PC-9 (cell line): ENCODE measurements around the gene PNMA6A. TPM values are rescaled to one million over a fixed set of nuclear protein-coding genes. Genes with fewer than 3 reads are reported as not detected.
"Not testable (repeated sequence)": the region's sequence is repeated elsewhere in the genome, so short reads cannot be mapped to it uniquely, and the experiment has no call there.

ENCODE experiments used
- BruUV-seq: library from RNA; stranded (reverse); fragments of 400-500 nt; replicated peaks from 2 replicates; lab custom pipeline; 2021; lab: Mats Ljungman, UMichigan
- CTCF ChIA-PET: fragments of 300-600 bp; sonication (Branson Sonifier 250); formaldehyde crosslinking; loops from one replicate; lab custom pipeline; 2022; ENCODE audit warnings: antibody characterized with exemption; lab: Charles Lee
- POLR2A ChIA-PET: fragments of 300-600 bp; sonication (Branson Sonifier 250); formaldehyde crosslinking; loops from one replicate; lab custom pipeline; 2022; ENCODE audit warnings: antibody characterized with exemption; ENCODE audit not compliant: unreplicated experiment; lab: Charles Lee
- DNase-seq, 2 experiments: peaks; one replicate each; pipeline versions ENCODE4 v3.0.0 to v3.0.0-alpha.2; 2015 to 2022; ENCODE audit warnings: mixed read lengths in 1 of 2
- H2AFZ ChIP-seq: fragments of 200-600 bp; sonication (generic); 2 replicates; pipeline ENCODE4 v1.8.1; 2017; ENCODE audit warnings: antibody characterized with exemption
- H3F3A ChIP-seq: fragments of 200-600 bp; sonication (generic); 2 replicates; pipeline ENCODE4 v1.8.1; 2017; ENCODE audit warnings: antibody characterized with exemption, mild to moderate bottlenecking, low read depth; ENCODE audit not compliant: insufficient read depth
- H3K27ac ChIP-seq: fragments of 200-600 bp; sonication (generic); 2 replicates; pipeline ENCODE4 v1.6.1; 2016; ENCODE audit warnings: mixed run types
- H3K27me3 ChIP-seq: fragments of 200-600 bp; sonication (generic); 2 replicates; pipeline ENCODE4 v1.6.1; 2016; ENCODE audit warnings: low read depth, mixed run types; ENCODE audit not compliant: insufficient read depth
- H3K36me3 ChIP-seq: fragments of 200-600 bp; sonication (generic); 2 replicates; pipeline ENCODE4 v1.6.1; 2016; ENCODE audit warnings: low read depth, mixed run types
- H3K4me1 ChIP-seq: fragments of 200-600 bp; sonication (generic); replicated peaks from 2 replicates; pipeline ENCODE4 v1.6.1; 2016; ENCODE audit warnings: mixed run types; ENCODE audit not compliant: insufficient read depth
- H3K4me2 ChIP-seq: fragments of 200-600 bp; sonication (generic); 2 replicates; pipeline ENCODE4 v1.6.1; 2017; ENCODE audit warnings: mixed run types
- H3K4me3 ChIP-seq: fragments of 200-600 bp; sonication (generic); 2 replicates; pipeline ENCODE4 v1.6.1; 2016; ENCODE audit warnings: mixed run types
- H3K79me2 ChIP-seq: fragments of 200-600 bp; sonication (generic); 2 replicates; pipeline ENCODE4 v1.6.1; 2017; ENCODE audit warnings: low read depth, mixed run types
- H3K9me2 ChIP-seq: fragments of 200-600 bp; sonication (generic); 2 replicates; pipeline ENCODE4 v1.8.1; 2017; ENCODE audit warnings: mild to moderate bottlenecking; ENCODE audit not compliant: insufficient read depth
- H3K9me3 ChIP-seq: fragments of 200-600 bp; sonication (generic); 2 replicates; pipeline ENCODE4 v1.8.1; 2016; ENCODE audit warnings: low read depth; ENCODE audit not compliant: insufficient read depth
- H4K20me1 ChIP-seq: fragments of 200-600 bp; sonication (generic); 2 replicates; pipeline ENCODE4 v1.8.1; 2017; ENCODE audit not compliant: insufficient read depth
- EZH2 ChIP-seq: fragments of 200-600 bp; sonication (generic); IDR thresholded peaks from 2 replicates; pipeline ENCODE4 v1.8.0; 2017; ENCODE audit warnings: antibody characterized with exemption, low read depth
- intact Hi-C: fragments of 100-400 bp; cut with micrococcal nuclease; formaldehyde crosslinking; loops from one replicate; pipeline ENCODE4 v1.10.0; 2022; ENCODE audit not compliant: unreplicated experiment
- total RNA-seq: library from RNA; stranded (reverse); gene quantifications from 2 replicates; pipeline ENCODE4 v1.2.3, GENCODE V29; 2021
- TF ChIP-seq, protein P1 (sequence below): fragments of 200-600 bp; sonication (generic); conservative IDR thresholded peaks from 2 replicates; pipeline ENCODE4 v1.6.1; 2017; ENCODE audit warnings: mixed run types, antibody characterized with exemption, mild to moderate bottlenecking, moderate library complexity

The PNMA6A gene
- total RNA-seq, 1 experiment from 2014 or later = not detected

DNA sequence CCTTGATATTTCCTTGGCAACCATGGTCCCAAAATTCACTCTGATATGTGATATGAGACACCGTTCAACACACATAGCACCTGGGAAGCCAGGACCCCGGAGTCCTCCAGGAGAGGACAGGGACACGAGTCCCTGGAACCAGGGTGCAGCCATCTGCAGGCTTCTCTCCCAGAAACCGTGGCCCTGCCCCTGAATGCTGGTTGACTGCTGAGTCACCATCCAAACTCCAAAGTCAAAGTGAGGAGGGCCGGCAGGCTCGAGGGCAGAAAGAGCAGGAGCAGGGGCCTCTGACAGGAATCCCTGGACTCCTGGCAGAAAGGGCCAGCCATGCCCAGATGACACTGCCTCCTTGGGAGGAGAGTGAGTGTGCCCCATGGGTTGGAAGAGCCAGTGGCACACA is 6.9 kb upstream of the PNMA6A start:
- Histone ChIP-seq H3F3A (no peaks in the 10 kb centered on the region), H3K79me2 (no peaks in the 10 kb centered on the region), H3K9me3 (0 out of 2 replicates have a peak, but pooled peaks cover 4% of the 10 kb centered on the region), H4K20me1 (no peaks in the 10 kb centered on the region), H3K36me3 (no peaks in the 10 kb centered on the region), H3K4me1 (no peaks in the 10 kb centered on the region; the same call in 1 of the 2 replicates), H3K4me3 (no peak overlapping the region), H3K27ac (no peak overlapping the region), H2AFZ (no peak overlapping the region), H3K9me2 (no peaks in the 10 kb centered on the region), H3K27me3 (no peaks in the 10 kb centered on the region), H3K4me2 (no peak overlapping the region)
- BruUV-seq = no TSS peak
- CTCF ChIA-PET = no interaction called here
- no peak for TF ChIP-seq EZH2
- TF ChIP-seq, protein P1, sequence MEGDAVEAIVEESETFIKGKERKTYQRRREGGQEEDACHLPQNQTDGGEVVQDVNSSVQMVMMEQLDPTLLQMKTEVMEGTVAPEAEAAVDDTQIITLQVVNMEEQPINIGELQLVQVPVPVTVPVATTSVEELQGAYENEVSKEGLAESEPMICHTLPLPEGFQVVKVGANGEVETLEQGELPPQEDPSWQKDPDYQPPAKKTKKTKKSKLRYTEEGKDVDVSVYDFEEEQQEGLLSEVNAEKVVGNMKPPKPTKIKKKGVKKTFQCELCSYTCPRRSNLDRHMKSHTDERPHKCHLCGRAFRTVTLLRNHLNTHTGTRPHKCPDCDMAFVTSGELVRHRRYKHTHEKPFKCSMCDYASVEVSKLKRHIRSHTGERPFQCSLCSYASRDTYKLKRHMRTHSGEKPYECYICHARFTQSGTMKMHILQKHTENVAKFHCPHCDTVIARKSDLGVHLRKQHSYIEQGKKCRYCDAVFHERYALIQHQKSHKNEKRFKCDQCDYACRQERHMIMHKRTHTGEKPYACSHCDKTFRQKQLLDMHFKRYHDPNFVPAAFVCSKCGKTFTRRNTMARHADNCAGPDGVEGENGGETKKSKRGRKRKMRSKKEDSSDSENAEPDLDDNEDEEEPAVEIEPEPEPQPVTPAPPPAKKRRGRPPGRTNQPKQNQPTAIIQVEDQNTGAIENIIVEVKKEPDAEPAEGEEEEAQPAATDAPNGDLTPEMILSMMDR = no peak
- intact Hi-C loops = no loop called here
- no peak for DNase-seq
- POLR2A ChIA-PET = no interaction called here

DNA sequence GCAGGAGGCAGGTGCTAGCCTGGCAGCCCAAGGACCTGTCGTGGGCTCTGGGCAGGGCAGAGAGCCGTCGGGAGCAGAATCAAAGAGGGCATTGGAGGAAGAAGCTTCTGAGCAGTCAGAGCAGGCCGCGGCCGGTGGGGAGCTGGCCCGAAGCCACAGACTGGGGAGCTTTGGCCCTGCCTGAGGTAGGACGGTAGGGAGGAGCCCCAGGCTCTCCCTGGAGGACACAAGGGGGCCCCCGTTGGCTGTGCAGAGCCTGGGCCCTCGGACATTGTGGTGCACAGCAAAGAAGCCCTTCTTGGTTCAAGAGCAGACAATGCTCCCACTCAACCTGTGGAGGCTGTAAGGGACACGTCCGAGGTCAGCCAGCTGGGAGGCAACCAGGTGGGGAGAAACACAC is 5.9 kb upstream of the PNMA6A start:
- H3K4me1 ChIP-seq, POLR2A ChIA-PET, H3K27me3 ChIP-seq, H3K9me2 ChIP-seq, H3K4me3 ChIP-seq, CTCF ChIA-PET, H3F3A ChIP-seq, DNase-seq, H3K9me3 ChIP-seq, H3K36me3 ChIP-seq, BruUV-seq, H3K79me2 ChIP-seq, H3K4me2 ChIP-seq, H3K27ac ChIP-seq, intact Hi-C loops, H2AFZ ChIP-seq, H4K20me1 ChIP-seq: not testable (repeated sequence)

DNA sequence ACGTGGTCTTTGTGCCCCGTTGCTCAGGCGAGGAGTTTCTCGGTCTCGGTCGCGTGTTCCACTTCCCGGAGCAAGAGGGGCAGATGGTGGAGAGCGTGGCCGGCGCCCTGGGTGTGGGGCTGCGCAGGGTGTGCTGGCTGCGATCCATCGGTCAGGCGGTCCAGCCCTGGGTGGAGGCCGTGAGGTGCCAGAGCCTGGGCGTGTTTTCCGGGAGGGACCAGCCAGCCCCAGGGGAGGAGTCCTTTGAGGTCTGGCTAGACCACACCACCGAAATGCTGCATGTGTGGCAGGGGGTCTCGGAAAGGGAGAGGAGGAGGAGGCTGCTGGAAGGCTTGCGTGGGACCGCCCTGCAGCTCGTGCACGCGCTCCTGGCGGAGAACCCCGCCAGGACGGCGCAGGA is 1.1 kb downstream of the PNMA6A start:
- H3K9me2 ChIP-seq, BruUV-seq, H2AFZ ChIP-seq, intact Hi-C loops, H3F3A ChIP-seq, H3K4me1 ChIP-seq, H3K9me3 ChIP-seq, H3K4me3 ChIP-seq, H3K36me3 ChIP-seq, H3K27ac ChIP-seq, H4K20me1 ChIP-seq, H3K79me2 ChIP-seq, POLR2A ChIA-PET, DNase-seq, H3K27me3 ChIP-seq, H3K4me2 ChIP-seq, CTCF ChIA-PET: not testable (repeated sequence)

DNA sequence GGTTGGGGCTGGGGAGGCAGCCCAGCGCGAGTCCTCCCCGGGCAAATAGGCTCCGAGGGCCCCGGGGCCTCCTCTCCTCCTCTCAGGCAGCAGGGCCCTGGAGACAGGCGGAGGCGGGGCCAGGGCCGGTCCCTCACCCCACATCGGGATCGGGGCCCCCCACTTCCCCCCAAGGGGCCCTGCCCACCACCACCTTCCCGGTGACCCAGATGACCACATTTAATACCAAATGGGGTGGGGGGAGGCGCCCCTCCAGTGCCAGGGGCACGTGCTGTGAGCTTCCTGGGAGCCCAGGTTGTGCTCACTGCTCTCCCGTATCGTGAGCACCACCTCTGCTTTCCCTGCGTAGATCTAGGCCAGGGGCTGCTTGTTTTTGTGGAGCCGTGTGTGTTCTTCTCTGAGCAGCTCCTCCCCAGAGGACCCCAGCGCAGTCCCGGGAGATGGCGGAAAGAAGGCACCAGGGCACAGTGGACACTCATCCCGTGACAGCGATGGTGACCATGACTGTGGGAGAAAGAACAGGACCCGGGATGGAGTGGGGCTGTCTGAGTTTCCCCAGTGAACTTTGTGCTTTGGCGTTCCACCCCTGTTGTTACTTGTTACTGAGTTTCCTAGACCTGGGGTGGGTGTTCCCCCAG is 2.1 kb downstream of the PNMA6A start:
- Histone ChIP-seq H3F3A (no peaks in the 10 kb centered on the region), H2AFZ (no peak overlapping the region), H3K4me1 (no peaks in the 10 kb centered on the region), H3K4me3 (no peak overlapping the region), H3K9me2 (no peaks in the 10 kb centered on the region), H4K20me1 (no peaks in the 10 kb centered on the region), H3K27ac (no peak overlapping the region), H3K27me3 (peaks cover 6% of the 10 kb centered on the region; the same call in 1 of the 2 replicates), H3K9me3 (no peaks in the 10 kb centered on the region), H3K79me2 (no peaks in the 10 kb centered on the region), H3K36me3 (no peaks in the 10 kb centered on the region), H3K4me2 (no peak overlapping the region)
- no peak for TF ChIP-seq EZH2
- TF ChIP-seq, protein P1 = no peak
- no peak for DNase-seq
- ChIA-PET CTCF (no interaction called here), POLR2A (interaction anchor here (0.6 kb wide), 1 partner anchor 160 kb away, joined by 5 read pairs; no protein-coding TSS in a partner anchor)
- intact Hi-C loops = no loop called here
- BruUV-seq = no TSS peak
